HG03280 (cell line): ENCODE results near the gene DHX35.

Source experiments
- ATAC-seq: cut with Tn5 transposase; IDR thresholded peaks from one replicate; pipeline ENCODE4 v1.9.1; 2021; ENCODE audit warnings: mild to moderate bottlenecking, moderate library complexity; ENCODE audit not compliant: unreplicated experiment

The DHX35 gene

DNA sequence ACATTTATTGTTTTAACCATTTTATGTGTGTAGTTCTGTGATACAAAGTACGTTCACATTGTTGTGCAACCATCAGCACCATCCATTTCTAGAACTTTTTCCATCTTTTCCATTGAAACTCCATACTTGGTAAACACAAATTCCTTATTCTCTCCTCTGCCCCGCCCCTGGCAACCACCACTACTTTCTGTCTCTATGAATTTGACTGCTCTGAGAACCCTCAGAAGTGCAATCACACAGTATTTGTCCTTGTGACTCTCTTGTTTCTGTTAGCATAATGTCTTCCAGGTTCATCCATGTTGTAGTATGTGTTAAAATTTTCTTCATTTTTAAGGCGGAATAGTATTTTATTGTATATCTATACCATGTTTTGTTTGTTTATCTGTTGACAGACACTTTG, 56.9 kb downstream of the DHX35 start:
- no peak for ATAC-seq

DNA sequence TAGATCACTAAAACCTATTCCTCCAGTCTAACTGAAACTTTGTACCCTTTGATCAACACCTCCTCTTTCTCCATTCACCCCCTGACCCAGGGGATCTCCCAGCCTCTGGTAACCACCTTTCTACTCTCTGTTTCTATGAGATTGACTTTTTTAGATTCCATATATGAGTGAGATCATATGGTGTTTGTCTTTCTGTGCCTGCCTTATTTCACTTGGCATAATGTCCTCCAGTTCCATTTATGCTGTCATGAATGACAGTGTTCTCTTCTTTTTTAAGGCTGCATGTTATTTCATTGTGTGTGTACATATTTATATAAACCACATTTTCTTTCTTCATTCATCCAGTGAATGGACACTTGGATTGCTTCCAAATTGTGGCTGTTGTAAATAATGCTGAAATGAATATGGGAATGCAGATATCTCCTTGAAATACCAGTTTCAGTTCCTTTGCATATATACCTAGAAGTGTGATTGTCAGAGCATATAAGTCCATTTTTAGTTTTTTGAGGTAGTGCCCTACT, 57.7 kb downstream of the DHX35 start:
- peak; percentile 73 for ATAC-seq

DNA sequence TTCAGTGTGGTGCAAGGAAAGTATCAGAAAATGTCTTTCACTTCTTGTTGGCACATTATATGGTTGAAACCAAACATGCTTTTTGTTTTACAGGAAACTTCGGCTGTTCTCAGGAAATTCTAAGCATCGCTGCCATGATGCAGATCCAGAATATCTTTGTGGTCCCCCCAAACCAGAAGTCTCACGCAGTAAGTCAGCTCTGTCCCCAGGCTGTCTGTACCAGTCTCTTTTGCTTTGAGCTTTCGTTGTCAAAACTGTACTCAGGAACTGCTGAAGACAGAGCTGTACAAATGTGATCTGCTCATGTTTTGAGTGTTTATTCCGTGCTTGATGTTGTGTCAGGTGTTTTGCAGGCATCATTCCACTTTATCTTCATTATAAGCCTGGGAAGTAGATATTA, 59.6 kb downstream of the DHX35 start:
- ATAC-seq, result no peak

- no peak for ATAC-seq
These were observed 63.7 kb downstream of the DHX35 start for GRCh38 chr20:39025883-39026282.

GRCh38 chr20:39029364-39029763, 67.2 kb downstream of the DHX35 start:
- no peak for ATAC-seq

GRCh38 chr20:39032997-39033396, 70.9 kb downstream of the DHX35 start:
- no peak for ATAC-seq

- ATAC-seq, result no peak
These were observed 73.9 kb downstream of the DHX35 start for GRCh38 chr20:39036011-39036410.

- ATAC-seq, result no peak
These were observed 74.7 kb downstream of the DHX35 start for GRCh38 chr20:39036851-39037250.

DNA sequence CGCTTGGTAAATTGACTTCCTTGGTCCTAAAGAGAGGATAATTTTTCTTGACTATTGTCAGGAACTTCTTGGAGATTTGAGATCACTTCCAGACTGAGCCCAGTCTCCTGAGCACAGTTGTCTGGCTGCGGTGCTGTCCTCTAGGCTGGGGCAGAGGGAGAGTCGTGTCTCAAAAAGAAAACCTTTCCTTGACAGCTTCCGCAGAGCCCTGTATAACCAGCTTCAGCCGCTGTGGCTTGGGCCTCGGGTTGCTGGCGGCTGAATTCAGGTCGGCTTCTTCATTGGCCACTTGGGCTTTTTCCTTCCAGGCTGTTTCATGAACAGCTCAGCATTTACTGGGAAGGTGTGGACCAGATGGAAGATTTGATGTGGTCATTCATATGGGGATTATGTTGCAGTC, 75.9 kb downstream of the DHX35 start:
- ATAC-seq, result no peak

DNA sequence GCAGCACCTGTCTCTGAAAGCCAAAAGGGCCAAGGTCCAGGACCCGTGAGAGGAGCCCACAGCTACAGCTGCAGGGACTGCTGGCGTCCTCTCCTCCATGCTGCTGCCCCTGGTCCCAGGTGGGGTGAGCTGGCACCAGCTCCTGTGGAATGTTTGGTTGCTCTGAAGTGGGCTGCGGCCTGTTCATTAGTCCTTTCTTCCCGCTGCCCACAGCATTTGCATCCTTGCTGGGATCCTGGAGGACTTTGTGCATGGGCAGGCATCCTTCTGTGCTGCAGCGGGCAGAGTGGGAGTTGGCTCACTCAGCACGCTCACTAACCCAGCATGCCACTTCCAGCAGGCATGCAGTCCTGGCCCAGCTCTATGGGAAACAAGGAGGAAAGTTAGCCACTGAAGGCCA, 76.4 kb downstream of the DHX35 start:
- ATAC-seq, result no peak

GRCh38 chr20:39039261-39039660, 77.1 kb downstream of the DHX35 start:
- no peak for ATAC-seq

DNA sequence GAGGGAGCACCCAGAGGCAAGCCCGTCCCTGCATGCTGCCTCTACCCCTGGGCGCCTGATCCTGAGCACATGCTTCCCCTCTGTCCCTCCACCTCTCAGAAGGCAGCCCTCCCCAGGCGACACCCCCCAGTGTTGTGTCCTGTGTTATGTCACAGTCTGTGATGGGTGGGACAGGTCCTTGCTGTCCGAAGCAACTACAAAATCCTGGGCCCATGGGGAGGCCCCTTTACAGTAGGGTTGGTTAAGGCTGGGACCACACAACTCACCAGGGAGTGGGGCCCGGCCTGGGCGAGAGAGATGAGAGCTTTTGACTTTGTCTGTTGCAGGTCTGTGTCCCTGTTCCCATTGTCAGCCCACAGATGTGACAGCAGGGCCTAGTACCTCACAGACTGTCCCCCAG, 78.0 kb downstream of the DHX35 start:
- no peak for ATAC-seq

GRCh38 chr20:39041067-39041466, 78.9 kb downstream of the DHX35 start:
- no peak for ATAC-seq

DNA sequence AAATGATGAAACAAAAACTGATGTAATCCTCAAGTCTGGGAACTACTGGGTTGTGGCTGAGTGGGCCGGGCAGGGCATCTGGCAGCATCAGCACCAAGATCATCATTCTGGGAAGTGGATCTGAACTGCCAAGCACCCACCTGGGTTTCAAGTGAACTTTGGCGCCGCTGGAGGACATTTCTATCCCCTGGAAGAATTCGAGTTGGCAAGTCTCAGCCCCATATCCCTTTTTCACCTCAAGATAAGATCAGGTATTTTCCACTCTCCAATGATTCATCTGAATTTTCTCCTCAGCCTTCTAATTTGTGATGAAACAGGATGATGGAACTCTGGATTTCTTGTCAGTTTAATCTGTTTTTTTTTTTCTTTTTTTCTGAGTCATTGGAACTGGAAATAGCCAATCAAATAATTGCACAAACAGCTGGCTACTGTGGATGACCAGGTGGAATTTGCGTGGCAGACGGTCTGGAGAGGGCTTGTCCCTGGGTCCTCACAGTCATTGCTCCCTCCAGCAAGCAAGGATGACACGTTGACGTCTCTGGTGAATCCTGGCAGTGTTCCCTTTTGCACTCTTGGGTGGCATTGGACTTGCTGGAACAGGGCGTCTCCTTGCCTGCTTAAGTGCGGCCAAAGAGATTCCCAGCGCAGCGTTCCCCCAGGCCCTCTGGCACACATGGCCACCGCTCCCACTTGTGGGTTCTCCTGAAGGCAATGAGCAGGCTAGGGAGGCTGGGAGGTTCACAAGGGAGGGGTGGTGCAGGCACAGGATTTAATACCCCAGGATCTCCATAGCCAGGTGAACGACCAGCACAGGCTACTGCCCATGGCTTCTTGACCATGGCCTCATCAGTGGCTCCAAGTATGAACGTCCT, 80.4 kb downstream of the DHX35 start:
- no peak for ATAC-seq

- ATAC-seq, result no peak
These were observed 82.4 kb downstream of the DHX35 start for GRCh38 chr20:39044501-39044900.

DNA sequence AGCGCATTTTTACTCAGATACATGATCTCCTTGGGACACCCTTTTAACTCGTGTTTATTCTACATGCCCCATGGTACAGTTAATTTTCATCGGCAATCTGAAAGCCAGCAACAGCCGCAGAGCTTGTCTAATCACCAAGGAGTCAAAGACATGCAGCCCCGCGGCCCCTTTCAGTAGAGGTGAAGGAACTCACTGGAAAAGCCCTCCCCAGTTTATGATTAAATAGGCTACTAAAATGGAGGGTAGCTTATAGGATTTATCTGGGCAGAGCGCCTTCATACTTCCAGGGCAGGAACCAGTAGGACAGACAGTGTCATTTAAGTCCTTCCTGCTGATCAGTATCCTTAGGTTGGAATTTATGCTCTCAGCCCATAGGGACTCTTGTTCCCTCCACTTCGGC, 83.5 kb downstream of the DHX35 start:
- no peak for ATAC-seq

GRCh38 chr20:39047417-39047985, 85.4 kb downstream of the DHX35 start:
- ATAC-seq, result no peak

DNA sequence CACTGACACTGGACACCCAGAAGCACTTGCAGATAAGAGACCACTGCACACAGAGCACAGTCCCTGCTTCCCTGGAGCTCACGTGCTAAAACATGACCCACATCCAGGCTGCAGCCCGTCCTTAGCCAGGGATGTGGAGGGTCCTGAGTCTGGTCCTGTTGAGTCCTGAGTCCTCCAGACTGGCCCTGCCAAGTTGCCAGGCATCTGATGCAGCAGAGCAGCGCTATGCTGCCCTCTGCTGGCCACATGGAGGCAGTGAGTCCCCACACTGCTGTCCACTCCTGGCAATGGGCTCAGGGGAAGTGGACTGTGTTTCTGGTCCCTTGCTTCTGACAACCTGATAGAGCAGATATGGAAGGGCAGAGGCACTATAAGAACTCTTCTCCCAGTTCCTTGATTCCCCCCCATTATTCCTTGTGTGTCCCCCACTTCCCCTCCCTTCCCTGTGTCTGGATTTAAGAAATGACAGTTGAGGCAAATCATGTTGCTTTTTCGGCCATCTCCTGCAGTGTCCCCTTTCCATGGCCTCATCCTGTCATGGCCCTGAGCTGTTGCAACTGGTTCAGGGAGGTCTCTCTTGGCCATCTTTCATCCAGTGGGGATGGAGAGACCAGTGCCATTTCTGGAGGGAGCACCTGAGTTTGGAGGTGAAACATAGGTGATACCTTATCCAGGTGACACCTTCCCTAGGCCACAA, 86.0 kb downstream of the DHX35 start:
- ATAC-seq, result no peak

- no peak for ATAC-seq
These were observed 87.0 kb downstream of the DHX35 start for GRCh38 chr20:39049148-39049547.

- ATAC-seq, result peak; percentile 82
These were observed 87.8 kb downstream of the DHX35 start for GRCh38 chr20:39049684-39050554.

DNA sequence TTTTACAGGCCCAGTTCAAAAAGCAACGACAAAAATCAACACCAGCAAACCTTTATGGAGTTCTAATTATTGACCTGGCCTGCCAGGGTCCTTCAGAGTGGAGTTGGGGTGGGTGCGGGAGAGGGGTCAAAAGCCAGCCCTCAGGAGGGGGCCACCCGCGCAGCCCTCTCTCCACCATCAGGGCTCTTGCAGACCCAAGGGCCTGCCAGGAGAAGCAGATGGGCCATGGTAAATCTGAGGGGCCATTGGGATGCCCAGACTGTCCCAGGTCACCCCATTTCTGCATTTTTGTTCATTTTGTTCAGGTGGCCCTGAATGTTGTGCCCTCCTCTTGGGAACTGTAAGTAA, 88.4 kb downstream of the DHX35 start:
- no peak for ATAC-seq
